Ishikawa (cell line): Measurements from ENCODE around the gene P2RX6.

Experiments used
- CEBPB ChIP-seq: IDR thresholded peaks from 2 replicates; pipeline ENCODE4 v1.6.1; 2012
- CREB1 ChIP-seq: IDR thresholded peaks from 2 replicates; pipeline ENCODE4 v1.6.1; 2012; ENCODE audit warnings: low read depth
- EGR1 ChIP-seq: IDR thresholded peaks from 2 replicates; pipeline ENCODE4 v1.6.1; 2012
- EP300 ChIP-seq: IDR thresholded peaks from 2 replicates; pipeline ENCODE4 v1.6.1; 2012; ENCODE audit warnings: borderline replicate concordance
- FOXM1 ChIP-seq: IDR thresholded peaks from 2 replicates; pipeline ENCODE4 v1.6.1; 2012; ENCODE audit warnings: low read depth, borderline replicate concordance
- MAX ChIP-seq: IDR thresholded peaks from 2 replicates; pipeline ENCODE4 v1.6.1; 2012
- NFIC ChIP-seq: IDR thresholded peaks from 2 replicates; pipeline ENCODE4 v1.6.1; 2012
- RAD21 ChIP-seq: IDR thresholded peaks from 2 replicates; pipeline ENCODE4 v1.6.1; 2012; ENCODE audit warnings: low read depth
- REST ChIP-seq: IDR thresholded peaks from 2 replicates; pipeline ENCODE4 v1.6.1; 2012; ENCODE audit warnings: low read depth, mild to moderate bottlenecking
- TAF1 ChIP-seq: IDR thresholded peaks from 2 replicates; pipeline ENCODE4 v1.6.1; 2012; ENCODE audit warnings: low read depth, mild to moderate bottlenecking
- TCF12 ChIP-seq: IDR thresholded peaks from 2 replicates; pipeline ENCODE4 v1.6.1; 2012; ENCODE audit warnings: low read depth
- TEAD4 ChIP-seq: IDR thresholded peaks from 2 replicates; pipeline ENCODE4 v1.6.1; 2012
- USF1 ChIP-seq: IDR thresholded peaks from 2 replicates; pipeline ENCODE4 v1.6.1; 2012
- YY1 ChIP-seq: IDR thresholded peaks from 2 replicates; pipeline ENCODE4 v1.6.1; 2012; ENCODE audit warnings: low read depth
- ZBTB7A ChIP-seq: IDR thresholded peaks from 2 replicates; pipeline ENCODE4 v1.6.1; 2012; ENCODE audit warnings: low read depth

Gene P2RX6

GRCh38 chr22:20996031-20996410 lies 18.9 kb upstream of the P2RX6 start:
- TF ChIP-seq NFIC (no peak), YY1 (no peak), TEAD4 (no peak), USF1 (no peak), RAD21 (no peak), TAF1 (no peak), CEBPB (no peak), TCF12 (no peak), EP300 (no peak), ZBTB7A (no peak), EGR1 (no peak), MAX (no peak), REST (no peak), FOXM1 (no peak), CREB1 (no peak)

GRCh38 chr22:20996598-20997535 lies 18.1 kb upstream of the P2RX6 start:
- TF ChIP-seq FOXM1 (no peak), USF1 (no peak), EGR1 (no peak), RAD21 (no peak), NFIC (no peak), TCF12 (no peak), TEAD4 (no peak), CREB1 (no peak), REST (no peak), EP300 (no peak), TAF1 (no peak), ZBTB7A (no peak), YY1 (no peak), CEBPB (no peak), MAX (no peak)

- TF ChIP-seq REST (no peak), TCF12 (no peak), MAX (no peak), USF1 (no peak), EP300 (no peak), CEBPB (no peak), RAD21 (no peak)
Measured at GRCh38 chr22:20997536-20998257, 17.3 kb upstream of the P2RX6 start.
